ENCODE measurements around the gene DGKQ. TPM values are rescaled to one million over a fixed set of nuclear protein-coding genes. Genes with fewer than 3 reads are reported as not detected.

Gene DGKQ
- total and polyA plus RNA-seq, 2 donors (not counting 3 experiments of a cell fraction or from before 2014, with no cell fraction given): 15.8 to 20.2 TPM

GRCh38 chr4:957231-957580, 16.2 kb downstream of the DGKQ start:
- intact Hi-C loops (cut with micrococcal nuclease): no loop called here
- peaks cover 0 to 10% of the 10 kb centered on the region in 2 experiments for H3K36me3 ChIP-seq (ENCODE audit: control insufficient read depth in 2 of 2, extremely low read depth in 1 of 2, insufficient read depth in 2 of 2, low read length in 2 of 2)
- DNase-seq (ENCODE audit: low read depth, low spot score): no peak
- TF ChIP-seq POLR2AphosphoS5 (IDR thresholded peaks at IDR 0.05; ENCODE audit: insufficient read depth, low read depth, low read length) (no peak), POLR2A (IDR thresholded peaks at IDR 0.05; ENCODE audit: low read depth, low read length) (no peak), MYC (IDR thresholded peaks at IDR 0.05; ENCODE audit: low read depth, low read length) (no peak), CTCF (IDR thresholded peaks at IDR 0.05; ENCODE audit: extremely low read depth in 1 of 2, insufficient read depth in 1 of 2, low read depth in 1 of 2, low read length in 2 of 2) (no peak), JUN (IDR thresholded peaks at IDR 0.05; ENCODE audit: borderline replicate concordance, insufficient read depth, insufficient read length, low read depth) (no peak), GATA2 (IDR thresholded peaks at IDR 0.05; ENCODE audit: insufficient read depth, insufficient read length, low read depth, low read length) (no peak), FOS (IDR thresholded peaks at IDR 0.05; ENCODE audit: borderline replicate concordance, insufficient read depth, low read length) (no peak), EZH2 (IDR thresholded peaks at IDR 0.05; ENCODE audit: borderline replicate concordance, low read depth, low read length, severe bottlenecking) (no peak), MAX (IDR thresholded peaks at IDR 0.05; ENCODE audit: insufficient read depth, insufficient read length) (no peak)
- POLR2A ChIA-PET: no interaction called here
- H3K27ac ChIP-seq (ENCODE audit: insufficient read depth, low read depth, low read length): no peak overlapping the region
- H3K9me1 ChIP-seq (replicated peaks; ENCODE audit: control insufficient read depth, extremely low read depth, insufficient read depth, low read length): no peaks in the 10 kb centered on the region
- H4K20me1 ChIP-seq (replicated peaks; ENCODE audit: control insufficient read depth, extremely low read depth, insufficient read depth, low read length): no peaks in the 10 kb centered on the region
- H3K4me1 ChIP-seq (ENCODE audit: control insufficient read depth, extremely low read depth, insufficient read depth, low read length): no peaks in the 10 kb centered on the region
- H2AFZ ChIP-seq (ENCODE audit: low read depth, low read length): no peak overlapping the region
- H3K9me3 ChIP-seq (replicated peaks; ENCODE audit: control insufficient read depth, insufficient read depth, low read length): no peaks in the 10 kb centered on the region
- CTCF ChIA-PET: no interaction called here
- dilution Hi-C loops (cut with MboI; ENCODE audit: extremely low pct_ligation_motif_present, low sequenced_read_pairs): no loop called here
- no peaks in the 10 kb centered on the region for H3K27me3 ChIP-seq (ENCODE audit: control insufficient read depth in 2 of 2, insufficient read depth in 2 of 2, low read length in 2 of 2)
- no peak overlapping the region for H3K4me2 ChIP-seq (ENCODE audit: insufficient read depth, low read length)
- H3K4me3 ChIP-seq (replicated peaks in 1 of 3; ENCODE audit: insufficient read depth in 1 of 3, low read depth in 1 of 3, low read length in 3 of 3): no peak overlapping the region
- H3K9ac ChIP-seq (replicated peaks; ENCODE audit: extremely low read depth, insufficient read depth, low read length): no peak overlapping the region
- FAIRE-seq: no peak
- no TSS peak for BruUV-seq (replicated peaks)
- H3K79me2 ChIP-seq (ENCODE audit: control insufficient read depth, insufficient read depth, low read length): no peaks in the 10 kb centered on the region

Measured in endothelial cell of umbilical vein (primary cell).